ENCODE results near the gene ZXDC. TPM values are rescaled to one million over a fixed set of nuclear protein-coding genes. Genes with fewer than 3 reads are reported as not detected.

The ZXDC gene
- total RNA-seq, 1 experiment from 2014 or later = 42.2 TPM

GRCh38 chr3:126415661-126416591 lies 59.8 kb downstream of the ZXDC start:
- no peak for DNase-seq (ENCODE audit: low spot score)

GRCh38 chr3:126414961-126415660 lies 60.6 kb downstream of the ZXDC start:
- no peak for DNase-seq (ENCODE audit: low spot score)

- DNase-seq (ENCODE audit: low spot score) = no peak
These were observed 61.3 kb downstream of the ZXDC start for GRCh38 chr3:126414406-126414805.

- DNase-seq (ENCODE audit: low spot score) = no peak
These were observed 62.0 kb downstream of the ZXDC start for GRCh38 chr3:126413693-126414080.

GRCh38 chr3:126412841-126413692 lies 62.6 kb downstream of the ZXDC start:
- DNase-seq (ENCODE audit: low spot score) = no peak

GRCh38 chr3:126408099-126408498 lies 67.6 kb downstream of the ZXDC start:
- no peak for DNase-seq (ENCODE audit: low spot score)

- DNase-seq (ENCODE audit: low spot score) = peak; percentile 25
These were observed 68.2 kb downstream of the ZXDC start for GRCh38 chr3:126407412-126408044.

GRCh38 chr3:126406389-126407296 lies 69.0 kb downstream of the ZXDC start:
- DNase-seq (ENCODE audit: low spot score) = no peak

GRCh38 chr3:126402666-126403302 lies 72.9 kb downstream of the ZXDC start:
- no peak for DNase-seq (ENCODE audit: low spot score)

- no peak for DNase-seq (ENCODE audit: low spot score)
These were observed 73.5 kb downstream of the ZXDC start for GRCh38 chr3:126402178-126402577.

- DNase-seq (ENCODE audit: low spot score) = no peak
These were observed 74.0 kb downstream of the ZXDC start for GRCh38 chr3:126401611-126402160.

- no peak for DNase-seq (ENCODE audit: low spot score)
These were observed 75.9 kb downstream of the ZXDC start for GRCh38 chr3:126399756-126400155.

- DNase-seq (ENCODE audit: low spot score) = peak; percentile 54
These were observed 76.3 kb downstream of the ZXDC start for GRCh38 chr3:126399351-126399735.

- no peak for DNase-seq (ENCODE audit: low spot score)
These were observed 77.0 kb downstream of the ZXDC start for GRCh38 chr3:126398423-126399350.

- DNase-seq (ENCODE audit: low spot score) = no peak
These were observed 77.9 kb downstream of the ZXDC start for GRCh38 chr3:126397610-126398422.

GRCh38 chr3:126396536-126396935 lies 79.2 kb downstream of the ZXDC start:
- no peak for DNase-seq (ENCODE audit: low spot score)

GRCh38 chr3:126395846-126396513 lies 79.7 kb downstream of the ZXDC start:
- no peak for DNase-seq (ENCODE audit: low spot score)

Measured in HT-29 (cell line).